HG03108 (cell line): ENCODE measurements around the gene KIF1A.

Experiments used
- ATAC-seq: cut with Tn5 transposase; IDR thresholded peaks from one replicate; pipeline ENCODE4 v1.9.1; 2021; ENCODE audit warnings: moderate library complexity; ENCODE audit not compliant: unreplicated experiment

Gene KIF1A

DNA sequence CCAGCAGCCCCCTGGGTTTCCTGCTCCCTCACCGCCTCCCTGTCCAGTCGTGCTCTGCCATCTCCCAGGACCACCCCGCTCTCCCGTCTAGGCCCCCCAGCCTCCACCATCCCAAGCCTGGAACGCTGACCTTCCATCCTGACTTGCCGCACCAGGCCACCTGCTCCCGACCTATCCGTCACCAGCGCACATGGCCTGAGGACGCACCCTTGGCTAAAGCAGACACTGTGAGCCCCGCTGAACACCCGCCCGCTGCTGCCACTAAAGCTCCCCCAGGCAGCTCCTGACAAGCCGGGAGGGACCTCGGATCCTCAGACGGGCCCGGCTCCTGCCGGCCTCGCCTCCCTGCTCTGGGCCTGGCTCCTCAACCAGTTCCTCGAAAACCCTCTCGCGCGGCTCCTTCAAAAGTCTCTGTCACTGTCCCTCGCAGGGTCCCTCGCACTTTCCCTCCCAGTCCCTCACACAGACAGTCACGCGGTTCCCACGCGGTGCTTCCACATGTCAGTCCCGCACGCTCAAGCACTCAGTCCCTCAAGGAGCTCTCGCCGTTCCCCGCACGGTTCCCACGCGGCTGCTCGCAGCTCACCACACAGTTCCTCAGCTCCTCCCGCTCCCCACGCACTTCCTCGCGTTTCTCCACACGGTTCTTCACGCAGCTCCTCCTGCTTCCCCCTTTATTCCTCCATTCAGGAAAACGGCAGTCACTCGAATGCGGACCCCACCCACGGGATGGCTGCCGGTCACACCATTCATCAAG is 42.4 kb downstream of the KIF1A start:
- ATAC-seq = no peak

DNA sequence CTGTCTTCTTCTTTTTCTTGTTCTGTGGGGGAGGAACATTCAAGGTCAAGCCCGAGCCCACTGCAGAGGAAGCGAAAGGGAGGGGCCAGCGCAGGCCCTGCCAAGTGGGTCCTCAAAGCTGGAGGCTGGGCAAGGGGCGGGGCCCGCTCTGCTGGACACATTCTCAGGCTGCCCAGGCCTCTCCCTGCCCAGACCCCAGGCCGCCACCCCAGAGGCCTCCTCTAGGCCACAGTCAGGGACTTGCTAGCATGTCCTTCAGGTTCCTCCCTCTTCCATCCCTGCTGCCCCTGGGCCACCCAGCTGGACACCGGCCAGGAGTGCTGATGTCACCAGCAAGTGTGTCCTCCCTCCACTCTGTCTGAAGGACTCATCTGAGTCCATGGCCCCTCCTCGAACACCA is 44.1 kb downstream of the KIF1A start:
- no peak for ATAC-seq

DNA sequence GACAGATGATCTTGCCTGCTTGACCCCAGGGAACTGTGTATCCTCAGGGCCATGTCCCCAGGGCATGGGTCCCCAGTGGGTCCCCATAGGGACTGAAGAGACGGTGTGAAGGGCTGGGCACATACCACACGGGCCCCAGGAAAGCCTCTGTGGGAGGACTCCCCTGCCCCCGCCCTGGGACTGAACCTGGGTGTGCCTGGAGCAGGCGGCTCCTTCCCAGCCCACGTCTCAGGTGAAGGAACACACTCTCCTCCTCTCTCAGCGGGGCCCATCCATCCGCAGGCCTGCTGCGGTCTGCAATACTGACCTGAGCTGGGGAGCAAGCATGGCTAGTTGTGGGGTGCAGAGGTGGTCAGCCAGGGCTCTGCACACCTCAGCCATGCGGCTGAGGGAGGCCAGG is 45.2 kb downstream of the KIF1A start:
- ATAC-seq = no peak

DNA sequence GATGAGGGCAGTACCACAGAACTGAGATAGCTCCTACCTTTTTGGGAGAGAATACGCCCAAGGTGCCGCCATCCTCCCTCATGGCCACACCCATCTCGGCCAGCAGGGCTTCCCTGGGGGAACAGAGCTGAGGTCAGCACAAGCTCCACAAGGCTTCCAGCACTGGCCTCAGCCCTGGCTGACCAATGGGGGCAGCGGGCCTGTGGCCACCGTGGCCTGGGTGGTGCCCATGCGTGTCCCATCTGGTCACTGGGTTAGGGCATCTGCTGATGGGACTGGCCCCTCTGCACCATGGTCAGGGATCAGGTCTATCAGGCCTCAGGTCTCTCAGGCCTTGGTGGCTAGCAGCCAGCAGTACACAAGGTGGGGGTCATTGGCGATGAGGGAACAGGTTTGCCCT is 50.9 kb downstream of the KIF1A start:
- ATAC-seq = no peak

DNA sequence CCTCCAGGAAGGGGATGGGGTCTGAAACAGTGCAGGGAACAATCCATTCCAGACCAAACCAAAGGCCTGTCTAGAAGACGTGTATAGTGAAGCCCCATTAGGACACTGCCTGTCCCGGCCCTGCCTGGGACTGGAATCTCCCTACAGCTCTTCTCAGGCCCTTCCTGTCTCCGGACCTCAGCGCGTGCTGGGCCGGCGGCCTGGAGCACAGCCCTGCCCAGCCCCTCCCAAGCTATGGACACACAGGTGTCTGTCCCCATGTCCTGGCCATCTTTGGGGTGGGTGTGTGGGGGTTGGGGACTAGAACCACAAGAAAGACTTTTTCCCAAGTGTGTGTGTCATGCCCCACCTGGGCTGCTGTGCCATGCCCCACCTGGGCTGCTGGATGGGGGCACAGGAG is 51.8 kb downstream of the KIF1A start:
- no peak for ATAC-seq

DNA sequence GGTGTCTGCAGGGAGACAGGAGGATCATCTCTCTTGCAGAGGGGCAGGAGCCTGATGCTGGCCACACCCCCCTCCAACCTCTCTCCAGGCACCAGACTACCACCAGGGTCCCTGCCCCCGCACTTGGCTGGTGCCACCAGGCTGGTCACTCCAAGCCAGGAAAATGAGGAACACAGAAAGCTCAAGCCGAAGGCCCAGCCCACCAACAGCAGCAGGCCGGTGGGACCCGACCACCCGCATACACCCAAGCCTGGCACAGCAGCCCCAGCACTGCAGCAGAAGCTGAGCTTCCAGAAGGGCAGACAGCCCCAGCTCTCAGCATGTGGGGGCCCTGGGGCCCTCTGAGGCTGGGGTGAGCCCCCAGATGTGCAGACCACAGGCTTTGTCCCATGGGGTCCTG is 52.7 kb downstream of the KIF1A start:
- ATAC-seq = no peak

DNA sequence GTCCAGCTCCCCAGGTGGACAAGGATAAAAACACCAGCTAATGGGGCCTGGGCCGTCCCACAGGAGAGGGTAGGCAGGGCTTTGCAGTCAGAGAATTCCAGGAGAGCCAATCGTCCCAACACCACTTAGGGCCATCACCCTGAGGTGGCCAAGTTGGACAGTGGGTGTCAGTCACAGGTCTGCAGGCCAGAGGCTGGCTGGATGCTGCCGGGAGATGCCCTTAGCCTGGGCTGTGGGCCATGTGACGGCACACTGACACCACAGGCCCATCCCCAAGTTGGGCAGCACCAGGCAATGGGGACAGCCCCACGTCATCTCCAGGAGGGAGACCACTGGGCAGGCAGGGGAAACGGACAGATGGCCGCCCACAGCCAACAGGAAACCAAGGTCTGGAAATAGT is 53.9 kb downstream of the KIF1A start:
- no peak for ATAC-seq

DNA sequence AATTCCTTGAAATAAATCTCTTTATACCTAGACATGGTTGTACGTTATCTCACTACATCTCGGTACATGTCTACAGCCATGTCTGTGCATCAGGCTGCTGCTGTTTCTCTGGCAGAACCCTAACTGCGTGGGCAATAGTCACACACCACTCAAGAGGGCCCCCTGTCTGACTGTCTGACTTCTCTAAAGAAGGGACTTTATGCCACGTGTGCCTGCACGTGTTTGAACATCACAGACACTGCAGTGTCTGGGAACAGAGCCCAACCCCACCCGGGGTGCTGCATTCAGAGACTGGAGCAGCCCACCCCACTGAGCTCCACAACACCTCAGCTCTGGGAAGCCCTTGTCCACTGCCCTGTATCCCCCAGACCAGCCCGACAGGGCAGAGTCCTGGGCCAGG is 55.0 kb downstream of the KIF1A start:
- no peak for ATAC-seq

DNA sequence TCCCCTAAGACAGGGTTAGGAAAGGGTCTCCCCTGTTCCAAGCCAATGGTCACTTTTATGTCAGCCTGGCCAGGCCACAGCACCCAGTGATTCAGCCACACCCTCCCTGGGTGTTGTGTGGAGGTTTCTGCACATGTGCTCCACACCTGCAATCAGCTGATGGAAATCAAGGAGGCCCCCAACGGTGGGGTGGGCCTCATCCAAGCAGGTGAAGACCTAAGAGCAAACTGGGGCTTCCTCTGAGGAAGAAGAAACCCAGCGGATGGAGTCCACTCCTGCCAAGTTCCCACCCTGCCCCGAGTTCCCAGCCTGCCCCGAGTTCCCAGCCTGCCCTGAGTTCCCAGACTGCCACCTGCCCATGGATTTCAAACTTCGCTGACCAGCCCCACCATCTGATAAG is 55.4 kb downstream of the KIF1A start:
- no peak for ATAC-seq

DNA sequence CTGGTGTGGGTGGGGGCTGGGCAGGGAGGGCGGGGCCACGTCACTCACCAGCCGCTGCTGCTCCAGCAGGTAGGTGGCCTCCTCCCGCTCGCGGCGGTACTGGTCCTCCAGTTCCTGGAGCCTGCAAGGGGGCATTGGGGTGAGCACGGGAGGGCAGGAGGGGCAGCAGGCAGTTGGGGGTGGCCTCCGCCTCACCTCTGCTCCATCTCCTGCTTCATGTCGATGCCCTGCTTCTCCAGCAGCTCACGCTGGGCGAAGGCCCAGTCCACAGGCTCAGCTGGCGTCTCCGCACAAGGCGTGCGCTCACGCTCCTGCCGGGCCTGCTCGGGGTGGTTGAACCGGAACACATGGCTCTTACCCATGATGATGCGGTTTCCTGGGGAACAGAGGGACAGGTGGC is 57.0 kb downstream of the KIF1A start:
- no peak for ATAC-seq

DNA sequence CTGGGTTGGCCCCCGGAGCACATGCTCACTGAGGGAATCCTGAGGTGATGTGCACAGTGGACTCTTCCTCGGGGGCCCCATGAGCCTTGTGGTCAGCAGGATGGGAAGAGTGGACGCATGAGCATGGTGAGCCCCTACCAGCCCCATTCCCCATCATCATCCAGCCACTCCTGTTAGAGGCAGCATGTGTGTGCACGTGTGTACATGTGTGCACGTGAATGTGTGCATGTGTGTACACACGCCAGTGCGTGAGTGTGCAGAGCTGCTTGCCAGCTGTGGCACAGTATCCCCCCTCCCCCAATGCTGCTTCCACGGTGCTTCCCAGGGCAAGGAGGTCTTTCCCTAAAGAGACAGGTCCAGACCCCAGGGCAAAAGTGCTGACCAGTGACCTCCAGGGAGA is 57.8 kb downstream of the KIF1A start:
- no peak for ATAC-seq

DNA sequence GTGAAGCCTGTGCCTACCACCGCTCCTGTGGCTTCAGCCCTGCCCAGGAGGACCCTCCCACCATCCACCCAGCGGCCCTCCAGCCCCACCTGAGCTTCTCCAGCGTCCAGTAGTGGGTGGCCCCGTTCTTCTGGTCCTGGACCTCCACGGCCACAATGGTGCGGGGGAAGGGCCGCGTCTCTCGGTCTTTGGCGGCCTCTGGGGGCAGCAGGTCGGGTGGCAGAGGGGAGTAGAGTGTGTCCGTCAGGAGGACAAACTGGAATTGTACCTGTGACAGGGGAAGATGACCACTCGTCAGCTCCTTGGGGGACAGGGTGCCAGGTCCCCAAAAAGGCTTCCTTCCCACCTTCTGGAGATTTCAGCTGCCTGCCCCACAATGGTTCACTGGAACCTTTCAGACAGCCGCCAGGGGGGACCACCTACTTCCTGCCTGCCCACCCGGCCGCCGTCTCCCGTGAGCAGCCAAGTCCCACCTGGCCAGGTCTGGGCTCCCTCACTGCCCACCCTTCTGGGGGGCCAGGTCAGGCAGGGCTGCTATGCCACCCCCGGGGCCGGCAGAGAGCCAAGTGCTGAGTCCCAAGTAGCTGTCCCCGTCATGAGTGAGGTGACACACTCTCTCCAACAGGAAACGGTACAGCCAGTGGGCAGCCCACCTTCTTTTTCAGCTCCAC is 59.3 kb downstream of the KIF1A start:
- ATAC-seq = no peak

DNA sequence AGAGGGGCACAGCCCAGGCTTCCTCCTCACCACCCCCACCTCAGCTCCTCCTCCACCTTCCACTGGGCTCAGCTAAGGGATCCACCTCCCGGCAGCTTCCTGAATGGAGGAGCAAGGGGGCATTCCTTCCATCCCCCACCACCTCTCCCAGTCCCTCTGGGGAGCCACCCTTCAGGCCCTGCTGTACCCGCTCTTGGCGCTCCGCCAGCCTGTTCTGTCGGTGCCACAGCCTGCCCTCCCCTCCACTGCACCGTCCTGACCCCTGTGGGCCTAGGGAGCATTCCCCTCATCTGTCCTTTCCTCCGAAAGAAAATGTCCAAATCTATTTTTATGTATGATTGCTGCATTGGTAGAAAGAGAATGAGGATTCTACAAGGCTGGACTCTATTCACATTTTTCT is 59.9 kb downstream of the KIF1A start:
- ATAC-seq = no peak

DNA sequence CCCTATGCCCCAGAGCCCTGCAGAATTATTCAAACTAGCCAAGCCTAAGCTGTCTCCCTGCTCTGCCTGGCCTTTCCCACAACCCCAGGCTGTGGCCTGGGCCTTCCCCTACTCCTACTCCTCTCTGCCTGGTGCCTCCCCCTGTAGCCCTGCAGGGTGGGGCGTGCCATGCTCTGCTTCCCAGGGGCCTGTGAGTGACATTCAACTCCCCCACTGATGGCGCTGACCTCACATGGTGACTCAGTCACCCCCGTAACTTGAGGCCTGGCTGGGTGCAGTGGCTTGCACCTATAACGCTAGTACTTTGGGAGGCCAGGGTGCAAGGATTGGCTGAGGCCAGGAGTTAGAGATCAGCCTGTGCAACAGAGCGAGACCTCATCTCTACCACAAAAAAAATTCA is 60.6 kb downstream of the KIF1A start:
- no peak for ATAC-seq

DNA sequence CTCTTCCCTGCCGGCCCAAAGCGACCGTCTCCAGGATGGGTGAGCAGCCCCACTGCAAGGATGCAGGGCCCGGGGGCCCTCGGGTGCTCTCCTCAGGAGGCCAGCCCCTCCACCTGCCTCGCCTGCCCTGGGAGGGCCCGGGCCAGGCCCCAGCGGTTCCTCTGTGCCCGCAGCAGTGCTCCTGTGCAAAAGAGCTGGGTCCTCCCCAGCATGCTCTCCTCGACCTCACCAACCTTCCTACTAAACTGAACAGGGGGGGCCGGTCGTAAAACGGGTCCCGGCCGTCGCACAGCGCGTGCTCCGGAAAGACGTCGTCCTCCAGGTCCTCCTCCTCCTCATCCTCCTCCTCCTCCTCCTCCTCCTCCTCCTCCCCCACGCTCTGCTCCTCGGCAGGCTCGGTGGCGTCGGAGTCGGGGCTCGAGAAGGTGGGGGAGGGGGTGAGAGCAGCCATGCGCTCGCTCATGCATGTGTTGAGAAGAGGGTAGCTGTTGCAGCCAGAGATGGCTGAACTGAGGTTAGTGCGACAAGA is 62.9 kb downstream of the KIF1A start:
- ATAC-seq = no peak

DNA sequence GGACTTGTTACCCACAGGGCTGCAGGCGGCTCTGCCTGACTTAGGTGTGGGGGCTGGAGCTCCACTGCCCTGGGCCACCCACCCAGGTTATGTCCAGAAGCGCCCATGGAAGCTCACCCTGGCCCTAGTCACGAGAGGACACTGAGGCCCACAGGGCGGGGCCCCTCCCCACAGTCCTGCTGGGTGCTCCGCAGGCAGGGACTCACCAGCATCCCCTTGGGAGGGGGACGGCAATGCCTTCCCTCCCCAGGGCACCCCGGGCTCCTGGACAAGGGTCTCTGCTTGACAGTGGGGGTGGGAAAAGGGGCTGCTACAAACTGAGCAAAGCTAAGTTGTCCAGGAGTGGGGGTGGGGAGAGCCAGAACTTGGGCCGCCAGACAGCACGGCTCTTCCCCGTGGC is 67.8 kb downstream of the KIF1A start:
- ATAC-seq = no peak

DNA sequence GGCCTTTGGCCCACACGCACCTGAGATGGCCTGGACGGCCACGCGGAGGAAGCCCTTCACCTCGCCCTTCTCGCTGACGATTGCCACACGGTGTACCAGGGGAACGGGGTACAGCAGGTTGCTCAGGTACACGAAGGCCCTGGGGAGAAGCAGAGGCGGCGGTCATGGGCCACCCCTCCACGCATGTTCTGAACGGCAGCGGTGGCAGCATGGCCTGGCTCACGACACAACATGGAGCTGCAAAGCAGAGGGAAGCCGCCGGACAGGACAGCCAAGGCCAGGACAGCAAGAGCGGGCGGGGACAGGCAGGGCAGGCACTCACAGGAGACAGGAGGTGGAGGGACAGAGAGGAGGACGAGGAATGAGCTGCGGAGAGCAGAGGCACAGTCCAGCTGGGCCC is 69.6 kb downstream of the KIF1A start:
- ATAC-seq = no peak

DNA sequence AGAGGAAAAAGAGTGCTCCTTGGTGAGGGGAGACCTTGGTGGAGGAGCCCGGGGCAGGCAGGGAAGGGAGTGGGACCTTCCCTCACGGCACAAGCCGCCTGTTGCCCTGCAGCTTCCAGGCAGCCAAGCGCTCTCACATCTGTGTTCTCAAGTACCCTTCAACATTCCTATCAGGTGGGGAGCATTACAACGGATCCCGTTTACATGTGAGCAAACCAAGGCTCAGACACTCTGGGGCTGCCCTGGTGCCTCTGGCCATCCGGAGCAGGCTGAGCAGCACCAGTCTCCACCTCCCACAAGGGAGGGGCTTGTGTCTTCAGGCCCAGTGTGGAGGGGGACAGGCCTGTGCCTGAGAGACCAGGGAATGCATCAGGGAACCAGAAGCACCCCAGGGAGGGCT is 70.5 kb downstream of the KIF1A start:
- no peak for ATAC-seq

DNA sequence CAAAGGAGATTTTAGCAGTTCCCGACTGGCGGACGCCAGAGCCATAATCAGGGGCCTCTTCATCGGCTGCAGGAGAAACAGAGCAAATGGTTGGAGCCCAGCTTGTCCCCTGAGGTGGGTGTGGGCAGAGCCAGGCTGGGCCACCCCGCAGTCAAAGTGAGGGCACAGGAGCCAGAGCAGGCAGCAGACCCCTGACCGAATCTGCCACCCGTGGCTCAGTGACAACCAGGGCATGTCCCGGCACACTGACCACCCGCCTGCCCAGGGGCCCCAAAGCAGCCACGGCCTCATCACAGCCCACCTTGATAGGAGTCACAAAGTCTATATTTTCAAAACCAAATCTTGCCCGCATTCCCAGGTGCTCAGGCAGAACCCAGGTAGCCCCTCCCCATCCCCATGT is 72.8 kb downstream of the KIF1A start:
- no peak for ATAC-seq

DNA sequence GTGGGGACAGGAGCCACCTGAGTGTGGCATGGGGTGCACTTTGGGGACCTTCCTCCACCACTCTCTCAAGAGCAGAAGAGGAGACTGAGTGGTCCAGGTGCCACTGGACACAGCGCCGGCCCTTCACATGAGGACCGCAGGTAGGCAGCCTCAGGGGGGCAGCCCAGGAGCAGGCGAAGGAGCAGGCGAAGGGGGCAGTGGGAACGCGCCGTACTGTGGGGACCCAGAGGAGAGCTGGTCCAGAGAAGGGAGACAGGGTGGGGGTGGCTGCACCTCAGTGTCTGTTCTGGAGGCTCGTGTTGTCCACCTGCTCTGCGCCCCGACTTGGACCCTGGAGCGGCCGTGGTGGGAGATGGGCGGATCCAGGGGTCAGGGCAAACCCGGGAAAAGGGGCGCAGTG is 73.3 kb downstream of the KIF1A start:
- ATAC-seq = no peak

DNA sequence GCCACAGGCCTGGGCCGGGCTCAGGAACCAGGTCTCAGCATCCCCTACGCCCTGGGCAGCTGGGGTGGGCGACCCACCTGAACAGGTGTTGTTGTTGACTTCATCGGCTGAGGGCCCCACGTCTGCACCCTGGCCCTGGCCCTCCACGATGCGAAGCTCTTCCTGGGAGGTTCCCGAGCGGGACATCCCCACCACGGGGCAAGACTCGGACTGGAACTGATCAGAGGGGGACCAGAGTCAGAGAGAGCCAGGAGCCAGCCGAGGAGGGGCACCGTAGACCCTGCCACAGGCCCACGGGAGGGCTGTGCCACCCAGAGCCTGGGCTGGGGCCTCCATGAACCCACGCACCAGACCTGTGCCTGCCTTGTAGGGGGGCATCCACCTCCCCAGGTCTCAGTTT is 74.1 kb downstream of the KIF1A start:
- ATAC-seq = no peak

DNA sequence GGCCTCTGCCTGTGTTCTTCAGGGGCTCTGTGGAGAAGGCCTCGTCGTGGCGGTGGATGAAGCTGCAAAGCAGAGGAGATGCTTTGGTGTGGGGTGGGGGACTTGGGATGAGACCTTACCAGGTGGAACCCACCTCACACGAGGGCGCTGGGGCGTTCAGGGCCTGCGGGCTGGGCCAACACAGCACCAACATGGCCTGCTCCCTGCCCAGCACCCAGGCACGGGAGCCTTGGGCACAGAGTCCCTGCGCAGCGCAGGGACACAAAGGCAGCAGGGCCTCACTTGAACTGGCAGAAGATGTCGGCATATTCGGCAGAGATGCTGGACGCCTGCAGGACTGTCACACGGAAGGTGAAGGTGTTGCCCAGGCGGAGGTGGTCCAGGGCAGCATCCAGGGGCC is 74.6 kb downstream of the KIF1A start:
- ATAC-seq = no peak
